ENCODE measurements around the gene MYO1G.
"Not testable (repeated sequence)": the region's sequence is repeated elsewhere in the genome, so short reads cannot be mapped to it uniquely, and the experiment has no call there.

Gene MYO1G

GRCh38 chr7:44998153-44998871, 19.5 kb upstream of the MYO1G start:
- no peak for DNase-seq

DNA sequence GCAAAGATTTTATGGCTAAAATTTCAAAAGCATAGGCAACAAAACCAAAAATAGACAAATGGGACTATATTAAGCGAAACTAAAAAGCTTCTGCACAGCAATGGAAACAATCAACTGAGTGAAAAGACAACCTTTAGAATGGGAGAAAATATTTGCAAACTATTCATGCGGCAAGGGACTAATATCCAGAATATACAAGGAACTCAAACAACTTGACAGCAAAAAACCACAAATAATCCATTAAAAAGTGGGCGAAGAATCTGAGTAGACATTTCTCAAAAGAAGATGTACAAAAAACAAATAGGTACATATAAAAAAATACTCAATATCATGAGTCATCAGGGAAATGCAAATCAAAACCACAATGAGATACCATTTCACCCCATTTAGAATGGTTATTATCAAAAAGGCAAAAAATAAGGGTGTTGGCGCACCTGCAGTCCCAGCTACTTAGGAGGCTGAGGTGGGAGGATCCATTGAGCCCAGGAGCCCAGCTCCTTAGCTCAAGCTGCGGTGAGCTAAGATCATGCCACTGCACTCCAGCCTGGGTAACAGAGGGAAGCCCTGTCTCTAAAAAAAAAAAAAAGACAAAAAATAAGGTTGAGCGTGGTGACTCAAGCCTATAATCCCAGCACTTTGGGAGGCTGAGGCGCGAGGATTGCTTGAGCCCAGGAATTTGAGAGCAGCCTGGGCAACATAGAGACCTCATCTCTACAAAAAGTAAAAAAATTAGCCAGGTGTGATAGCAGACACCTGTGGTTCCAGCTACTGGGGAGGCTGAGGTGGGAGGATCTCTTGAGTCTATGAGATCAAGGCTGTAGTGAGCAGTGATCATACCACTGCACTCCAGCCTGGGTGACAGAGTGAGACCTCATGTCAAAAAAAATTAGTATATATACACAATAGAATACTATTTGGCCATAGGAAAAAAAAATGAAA, 17.0 kb upstream of the MYO1G start:
- DNase-seq, result no peak

- no peak for DNase-seq
These were observed 16.2 kb upstream of the MYO1G start for GRCh38 chr7:44994877-44995554.

DNA sequence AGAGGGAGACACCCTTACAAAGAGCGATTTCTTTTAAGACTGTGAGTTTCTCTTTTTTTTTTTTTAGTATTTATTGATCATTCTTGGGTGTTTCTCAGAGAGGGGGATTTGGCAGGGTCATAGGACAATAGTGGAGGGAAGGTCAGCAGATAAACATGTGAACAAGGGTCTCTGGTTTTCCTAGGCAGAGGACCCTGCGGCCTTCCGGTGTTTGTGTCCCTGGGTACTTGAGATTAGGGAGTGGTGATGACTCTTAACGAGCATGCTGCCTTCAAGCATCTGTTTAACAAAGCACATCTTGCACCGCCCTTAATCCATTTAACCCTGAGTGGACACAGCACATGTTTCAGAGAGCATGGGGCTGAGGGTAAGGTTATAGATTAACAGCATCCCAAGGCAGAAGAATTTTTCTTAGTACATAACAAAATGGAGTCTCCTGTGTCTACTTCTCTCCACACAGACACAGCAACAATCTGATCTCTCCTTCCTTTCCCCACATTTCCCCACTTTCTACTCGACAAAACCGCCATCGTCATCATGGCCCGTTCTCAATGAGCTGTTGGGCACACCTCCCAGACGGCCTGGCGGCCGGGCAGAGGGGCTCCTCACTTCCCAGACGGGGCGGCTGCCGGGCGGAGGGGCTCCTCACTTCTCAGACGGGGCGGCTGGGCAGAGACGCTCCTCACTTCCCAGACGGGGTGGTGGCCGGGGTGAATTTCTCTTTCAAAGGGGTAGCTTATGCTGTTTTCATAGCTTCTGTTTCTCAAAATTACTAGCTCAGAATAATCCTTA, 13.4 kb upstream of the MYO1G start:
- not testable (repeated sequence) for DNase-seq

DNA sequence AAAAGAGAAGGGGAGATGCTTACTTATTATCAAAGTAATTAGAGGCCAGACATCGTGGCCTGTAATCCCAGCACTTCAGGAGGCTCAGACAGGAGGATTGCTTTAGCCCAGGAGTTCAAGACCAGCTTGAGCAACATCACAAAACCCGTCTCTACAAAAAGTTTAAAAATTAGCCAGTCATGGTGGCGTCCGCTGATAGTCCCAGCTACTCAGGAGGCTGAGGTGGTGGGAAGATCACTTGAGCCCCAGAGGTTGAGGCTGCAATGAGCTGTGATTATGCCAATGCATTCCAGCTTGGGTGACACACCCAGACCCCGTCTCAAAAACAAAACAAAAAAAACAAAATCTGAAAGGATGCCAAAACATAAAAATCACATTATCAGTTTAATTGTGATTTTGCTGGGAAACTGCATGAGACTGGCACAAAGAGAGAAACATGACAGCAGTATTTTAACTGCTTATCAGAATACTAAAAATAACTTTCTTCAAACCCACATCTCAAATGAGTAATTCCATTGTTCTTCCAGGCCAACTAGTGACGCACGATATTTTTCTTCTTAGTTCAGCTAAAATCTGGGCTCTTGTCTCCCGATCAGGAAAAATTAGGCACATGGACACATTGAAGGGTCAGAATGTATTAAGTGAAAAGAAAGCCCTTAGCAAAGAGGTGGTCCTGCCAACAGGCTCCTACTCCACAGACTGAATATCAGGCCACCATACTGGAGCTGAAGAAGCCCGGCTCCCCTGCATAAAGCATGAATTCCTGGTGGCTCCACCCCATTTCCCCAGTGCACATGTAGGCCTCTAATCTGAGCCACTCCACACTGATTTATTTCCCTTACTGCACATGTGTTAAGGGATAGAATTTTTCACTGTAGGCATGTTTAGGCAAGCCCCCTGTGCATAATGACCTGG, 11.6 kb upstream of the MYO1G start:
- peak; percentile 48 for DNase-seq

DNA sequence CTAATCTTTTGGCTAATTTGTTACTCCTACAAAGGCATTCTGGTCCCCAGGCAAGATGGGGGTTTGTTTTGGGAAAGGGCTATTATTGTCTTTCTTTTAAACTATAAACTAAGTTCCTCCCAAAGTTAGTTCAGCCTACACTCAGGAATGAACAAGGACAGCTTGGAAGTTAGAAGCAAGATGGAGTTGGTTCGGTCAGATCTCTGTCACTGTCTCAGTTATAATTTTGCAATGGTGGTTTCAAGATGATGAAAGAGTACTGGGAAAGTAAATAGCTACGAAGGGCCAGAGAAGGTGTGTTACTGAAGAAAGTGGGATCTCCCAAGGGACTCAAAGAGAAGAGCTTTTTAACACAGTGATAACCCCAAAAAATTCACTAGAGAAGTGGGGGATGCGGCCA, 10.3 kb upstream of the MYO1G start:
- no peak for DNase-seq

- no peak for DNase-seq
These were observed 9.9 kb upstream of the MYO1G start for GRCh38 chr7:44988701-44989100.

GRCh38 chr7:44987996-44988395, 9.2 kb upstream of the MYO1G start:
- no peak for DNase-seq

DNA sequence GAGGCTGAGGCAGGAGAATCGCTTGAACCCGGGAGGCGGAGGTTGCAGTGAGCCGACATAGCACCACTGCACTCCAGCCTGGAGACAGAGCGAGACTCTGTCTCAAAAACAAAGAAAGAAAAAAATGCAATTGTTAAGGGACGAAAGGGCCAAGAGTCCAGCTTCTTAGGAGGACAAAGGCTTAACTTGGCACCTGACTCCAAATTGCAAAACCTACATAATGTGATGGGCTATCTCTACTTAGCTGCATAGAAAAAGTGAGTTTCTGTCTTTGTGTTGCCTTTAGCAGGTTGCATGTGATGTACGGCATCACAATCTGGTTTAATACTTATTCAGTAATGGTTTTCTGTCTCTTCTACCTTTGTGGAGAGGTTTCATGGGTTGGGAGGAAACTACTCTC, 8.6 kb upstream of the MYO1G start:
- DNase-seq, result no peak

- peak; percentile 98 for DNase-seq
These were observed 7.6 kb upstream of the MYO1G start for GRCh38 chr7:44986218-44987053.

DNA sequence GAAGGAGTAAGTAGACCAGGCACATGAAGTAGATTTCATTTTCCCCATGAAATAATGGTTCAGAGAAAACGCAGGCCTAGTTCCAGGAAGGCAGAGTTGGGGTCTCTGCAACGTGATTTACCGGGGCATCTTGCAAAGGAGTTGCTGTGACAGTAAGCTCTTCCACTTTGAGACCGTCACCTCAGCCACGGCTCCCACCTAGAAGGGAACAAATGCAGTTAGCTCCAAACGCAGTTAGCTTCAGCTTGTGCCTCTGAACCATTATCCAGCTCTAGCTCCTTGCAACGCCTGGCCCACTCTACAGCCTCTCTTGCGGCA, 7.0 kb upstream of the MYO1G start:
- DNase-seq, result no peak

DNA sequence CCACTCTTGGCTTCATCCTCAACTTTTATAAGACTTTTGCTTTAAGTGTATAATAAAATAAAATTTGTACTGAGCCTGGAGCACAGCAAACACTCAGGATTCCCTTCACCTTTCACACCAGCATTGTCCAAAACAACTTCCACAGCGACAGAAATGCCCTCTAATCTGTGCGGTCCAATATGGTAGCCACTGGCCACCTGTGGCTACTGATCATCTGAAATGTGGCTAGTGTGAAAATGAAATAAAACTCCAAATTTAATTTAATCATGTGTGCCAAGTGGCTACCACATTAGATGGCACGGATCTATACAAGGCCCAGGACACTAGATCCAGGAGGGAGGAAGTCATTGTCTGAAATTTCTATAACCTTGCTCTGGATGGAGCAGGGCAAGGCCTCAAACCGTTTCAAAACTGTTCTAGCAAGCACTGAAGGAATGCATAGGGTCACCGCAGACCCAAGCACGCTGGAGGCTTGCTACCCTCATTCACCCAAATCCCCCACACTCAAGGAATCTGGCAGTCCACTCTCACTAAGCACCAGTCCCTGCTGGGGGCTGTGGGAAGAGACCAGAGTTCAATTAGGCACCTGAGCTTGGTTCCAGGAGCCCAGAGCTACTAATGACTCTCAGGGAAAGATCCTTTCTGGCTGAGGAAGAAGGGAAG, 6.3 kb upstream of the MYO1G start:
- DNase-seq, result no peak

- no peak for DNase-seq
These were observed 5.6 kb upstream of the MYO1G start for GRCh38 chr7:44984478-44984758.

DNA sequence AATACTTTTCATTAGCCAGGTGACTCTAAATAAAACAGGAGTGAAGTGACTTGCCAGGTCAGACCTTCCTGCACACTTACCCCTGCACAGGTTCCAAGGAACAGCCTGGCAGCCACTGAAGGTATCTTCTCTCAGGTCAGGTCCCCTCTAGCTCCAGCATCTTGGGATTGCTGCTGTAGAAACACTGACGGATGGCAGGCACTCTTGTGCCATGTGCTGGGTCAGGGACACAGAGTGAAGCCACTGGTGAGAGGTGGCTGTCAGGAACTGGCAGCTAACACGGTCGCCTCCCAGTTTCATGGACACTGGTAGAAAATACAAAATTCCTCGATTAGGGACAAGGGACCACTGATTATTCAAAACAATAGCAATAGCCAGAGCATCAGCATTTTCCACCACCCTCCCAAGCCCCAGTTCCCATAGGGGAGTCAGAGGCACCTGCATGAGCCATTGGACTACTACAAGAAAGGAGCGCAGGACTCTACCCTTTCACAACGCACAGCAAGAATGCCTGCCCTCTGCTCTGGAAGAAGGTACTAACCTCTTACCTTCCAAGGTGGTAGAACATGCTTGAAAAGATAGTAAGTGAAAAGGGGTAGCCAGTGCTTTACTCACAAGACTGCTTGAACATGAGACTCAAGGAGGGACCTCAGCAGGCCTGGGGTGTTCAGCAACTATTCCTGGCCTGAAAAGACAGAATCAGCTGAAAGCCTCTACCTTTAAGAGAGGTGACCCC, 5.1 kb upstream of the MYO1G start:
- DNase-seq, result no peak

DNA sequence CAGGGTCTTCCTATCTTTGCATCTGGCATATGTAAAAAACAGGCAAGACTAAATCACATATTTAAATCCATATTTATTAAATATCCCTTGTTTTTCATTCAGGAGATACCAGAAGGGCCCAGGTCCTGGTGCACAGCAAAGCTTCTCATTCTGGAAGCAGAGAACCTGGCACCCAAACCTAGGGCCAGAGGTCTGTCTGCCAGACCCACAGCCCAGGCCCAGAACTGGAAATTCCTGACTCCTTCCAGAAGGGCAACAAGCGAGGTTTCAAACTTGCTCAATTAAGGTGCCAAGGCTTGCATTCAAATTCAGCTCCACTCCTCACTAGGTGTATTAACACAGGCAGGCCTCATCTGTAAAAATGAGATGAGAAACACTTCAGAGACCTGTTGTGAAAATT, 4.2 kb upstream of the MYO1G start:
- no peak for DNase-seq

GRCh38 chr7:44982535-44982923, 3.7 kb upstream of the MYO1G start:
- no peak for DNase-seq

- no peak for DNase-seq
These were observed 2.4 kb upstream of the MYO1G start for GRCh38 chr7:44981035-44981706.

- DNase-seq, result no peak
These were observed 1.7 kb upstream of the MYO1G start for GRCh38 chr7:44980393-44981034.
